Vagina (tissue), 2 donors: ENCODE measurements around the gene PTPRN2. TPM values are rescaled to one million over a fixed set of nuclear protein-coding genes. Genes with fewer than 3 reads are reported as not detected.
A peak's percentile ranks its signal among the peaks of the same experiment; 100 is the strongest.

ENCODE experiments used
- DNase-seq, 2 donors: peaks; one replicate each; pipeline ENCODE4 v3.0.0-alpha.2; 2017; ENCODE audit errors: extremely low spot score in 2 of 2
- H3K27ac ChIP-seq: fragments of 200-600 bp; sonication (generic); one replicate; pipeline ENCODE4 v1.5.1; 2019
- H3K27me3 ChIP-seq: fragments of 200-600 bp; sonication (generic); one replicate; pipeline ENCODE4 v1.5.1; 2019
- H3K36me3 ChIP-seq, 2 donors: fragments of 200-600 bp; sonication (generic); one replicate each; pipeline ENCODE4 v1.5.1; 2017 to 2019
- H3K4me1 ChIP-seq: fragments of 200-600 bp; sonication (generic); one replicate; pipeline ENCODE4 v1.5.1; 2019
- H3K4me3 ChIP-seq, 2 donors: fragments of 200-600 bp; sonication (generic); 1 replicate in 1 of 2; 2 replicates in 1 of 2; pipeline ENCODE4 v1.5.1; 2016 to 2019
- H3K9me3 ChIP-seq: fragments of 200-600 bp; sonication (generic); one replicate; pipeline ENCODE4 v1.5.1; 2019
- POLR2A ChIP-seq, 2 donors: fragments of 450-650 bp; IDR thresholded peaks; one replicate each; pipeline ENCODE4 v1.6.1; 2017; ENCODE audit warnings: antibody characterized with exemption in 2 of 2, mild to moderate bottlenecking in 2 of 2, moderate library complexity in 2 of 2
- POLR2AphosphoS5 ChIP-seq, 2 donors: sonication (generic); formaldehyde crosslinking; IDR thresholded peaks; one replicate each; pipeline ENCODE4 v1.9.0; 2017; ENCODE audit warnings: antibody characterized with exemption in 2 of 2, mild to moderate bottlenecking in 2 of 2, low read depth in 1 of 2; ENCODE audit not compliant: insufficient read depth in 1 of 2
- intact Hi-C: fragments of 100-400 bp; cut with DNase I; formaldehyde crosslinking; loops from one replicate; pipeline ENCODE4 v1.15.1; 2023
- total RNA-seq: library from RNA; depleted of rRNA; stranded (reverse); fragments of >200 nt; gene quantifications from one replicate; pipeline ENCODE4 v1.2.3, GENCODE V29; 2016
- TF ChIP-seq, protein P1 (sequence below), 3 experiments: fragments of 450-650 bp in 2 of 3; fragments of 200-600 bp in 1 of 3; sonication (generic) in 1 of 3; IDR thresholded peaks; one replicate each; pipeline ENCODE4 v1.5.1; 2017 to 2019; ENCODE audit warnings: antibody characterized with exemption in 3 of 3, mild to moderate bottlenecking in 2 of 3, moderate library complexity in 2 of 3

Gene PTPRN2
- total RNA-seq, 1 donor from 2014 or later = 7.4 TPM

DNA sequence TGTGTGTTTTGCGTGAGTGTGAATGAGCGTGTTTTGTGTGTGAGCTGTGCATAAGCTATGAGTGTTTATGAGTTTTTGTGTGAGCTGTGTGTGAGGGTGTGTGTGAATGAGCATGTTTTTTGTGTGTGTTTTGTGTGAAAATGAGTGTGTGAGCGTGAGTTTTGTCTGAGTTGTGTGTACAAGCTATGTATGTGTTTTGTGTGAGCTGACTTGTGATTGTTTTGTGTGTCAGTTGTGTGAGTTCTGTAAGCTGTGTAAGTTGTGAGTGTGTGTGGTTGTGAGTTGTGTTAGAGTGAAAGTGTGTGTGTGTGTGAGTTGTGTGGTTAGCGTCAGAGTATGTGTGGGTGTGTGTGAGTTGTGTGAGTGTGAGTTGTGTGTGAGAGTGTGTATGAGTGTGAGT is 343.2 kb downstream of the PTPRN2 start:
- no peak for TF ChIP-seq POLR2AphosphoS5 (IDR thresholded peaks at IDR 0.05; ENCODE audit: insufficient read depth in 1 of 2, low read depth in 1 of 2)
- TF ChIP-seq, protein P1, sequence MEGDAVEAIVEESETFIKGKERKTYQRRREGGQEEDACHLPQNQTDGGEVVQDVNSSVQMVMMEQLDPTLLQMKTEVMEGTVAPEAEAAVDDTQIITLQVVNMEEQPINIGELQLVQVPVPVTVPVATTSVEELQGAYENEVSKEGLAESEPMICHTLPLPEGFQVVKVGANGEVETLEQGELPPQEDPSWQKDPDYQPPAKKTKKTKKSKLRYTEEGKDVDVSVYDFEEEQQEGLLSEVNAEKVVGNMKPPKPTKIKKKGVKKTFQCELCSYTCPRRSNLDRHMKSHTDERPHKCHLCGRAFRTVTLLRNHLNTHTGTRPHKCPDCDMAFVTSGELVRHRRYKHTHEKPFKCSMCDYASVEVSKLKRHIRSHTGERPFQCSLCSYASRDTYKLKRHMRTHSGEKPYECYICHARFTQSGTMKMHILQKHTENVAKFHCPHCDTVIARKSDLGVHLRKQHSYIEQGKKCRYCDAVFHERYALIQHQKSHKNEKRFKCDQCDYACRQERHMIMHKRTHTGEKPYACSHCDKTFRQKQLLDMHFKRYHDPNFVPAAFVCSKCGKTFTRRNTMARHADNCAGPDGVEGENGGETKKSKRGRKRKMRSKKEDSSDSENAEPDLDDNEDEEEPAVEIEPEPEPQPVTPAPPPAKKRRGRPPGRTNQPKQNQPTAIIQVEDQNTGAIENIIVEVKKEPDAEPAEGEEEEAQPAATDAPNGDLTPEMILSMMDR (IDR thresholded peaks at IDR 0.05) = no peak
- TF ChIP-seq POLR2A (IDR thresholded peaks at IDR 0.05) = no peak
- no peaks in the 10 kb centered on the region for H3K4me1 ChIP-seq
- DNase-seq = no peak
- no peaks in the 10 kb centered on the region for H3K9me3 ChIP-seq
- intact Hi-C loops = no loop called here
- H3K27me3 ChIP-seq = no peaks in the 10 kb centered on the region
- no peak overlapping the region for H3K27ac ChIP-seq
- H3K36me3 ChIP-seq = no peaks in the 10 kb centered on the region
- no peak overlapping the region for H3K4me3 ChIP-seq

DNA sequence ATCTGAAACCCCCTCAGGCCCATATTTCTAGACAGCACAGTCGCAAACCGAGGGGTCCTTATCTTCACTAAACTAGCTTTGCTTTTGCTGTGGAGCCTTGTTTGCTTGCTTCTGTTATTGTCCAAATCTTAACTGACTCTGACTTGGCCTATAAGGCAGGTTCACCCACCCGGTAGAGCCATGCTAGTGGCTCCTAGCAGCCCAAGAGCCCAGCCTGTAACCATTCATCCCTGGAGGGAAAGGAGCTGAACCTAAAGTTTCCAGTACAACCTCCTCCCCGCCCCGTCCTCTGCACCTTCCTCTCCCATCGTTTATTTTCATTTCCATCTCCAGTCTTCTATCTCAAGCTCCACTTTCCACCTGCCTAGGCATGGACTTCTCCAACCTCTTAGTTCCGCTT is 345.7 kb downstream of the PTPRN2 start:
- intact Hi-C loops = no loop called here
- Histone ChIP-seq H3K4me1 (no peaks in the 10 kb centered on the region), H3K27me3 (no peaks in the 10 kb centered on the region), H3K9me3 (no peaks in the 10 kb centered on the region), H3K36me3 (no peaks in the 10 kb centered on the region), H3K4me3 (no peak overlapping the region), H3K27ac (no peak overlapping the region)
- peak in 1 of 2 donors; percentile 69 for DNase-seq
- TF ChIP-seq, protein P1 (IDR thresholded peaks at IDR 0.05) = no peak
- TF ChIP-seq POLR2A (IDR thresholded peaks at IDR 0.05) (no peak), POLR2AphosphoS5 (IDR thresholded peaks at IDR 0.05; ENCODE audit: insufficient read depth in 1 of 2, low read depth in 1 of 2) (no peak)

DNA sequence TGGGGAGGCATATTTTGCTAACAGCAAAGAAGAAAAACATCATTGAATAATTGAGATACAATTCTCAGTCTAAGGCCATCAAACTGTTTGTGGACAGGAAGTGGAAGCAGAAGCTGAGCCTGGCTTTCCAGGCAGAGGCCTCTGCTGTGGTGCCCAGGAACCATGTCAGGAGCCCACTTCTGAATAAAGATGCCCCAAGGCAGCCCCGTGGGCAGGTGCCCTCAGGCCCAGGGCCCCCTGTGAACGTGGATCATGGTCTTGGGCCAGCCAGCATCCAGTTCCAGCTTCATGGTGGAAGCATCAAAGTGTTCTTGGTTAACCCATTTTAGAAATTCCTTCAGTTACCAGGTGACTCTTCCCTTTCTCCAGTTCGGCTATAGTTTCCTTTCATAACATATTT is 346.8 kb downstream of the PTPRN2 start:
- H3K27me3 ChIP-seq = no peaks in the 10 kb centered on the region
- TF ChIP-seq POLR2AphosphoS5 (IDR thresholded peaks at IDR 0.05; ENCODE audit: insufficient read depth in 1 of 2, low read depth in 1 of 2) (no peak), POLR2A (IDR thresholded peaks at IDR 0.05) (no peak)
- TF ChIP-seq, protein P1 (IDR thresholded peaks at IDR 0.05) = no peak
- no peaks in the 10 kb centered on the region for H3K9me3 ChIP-seq
- no peaks in the 10 kb centered on the region for H3K4me1 ChIP-seq
- no peaks in the 10 kb centered on the region for H3K36me3 ChIP-seq
- H3K27ac ChIP-seq = no peak overlapping the region
- no peak for DNase-seq
- H3K4me3 ChIP-seq = no peak overlapping the region
- intact Hi-C loops = no loop called here

DNA sequence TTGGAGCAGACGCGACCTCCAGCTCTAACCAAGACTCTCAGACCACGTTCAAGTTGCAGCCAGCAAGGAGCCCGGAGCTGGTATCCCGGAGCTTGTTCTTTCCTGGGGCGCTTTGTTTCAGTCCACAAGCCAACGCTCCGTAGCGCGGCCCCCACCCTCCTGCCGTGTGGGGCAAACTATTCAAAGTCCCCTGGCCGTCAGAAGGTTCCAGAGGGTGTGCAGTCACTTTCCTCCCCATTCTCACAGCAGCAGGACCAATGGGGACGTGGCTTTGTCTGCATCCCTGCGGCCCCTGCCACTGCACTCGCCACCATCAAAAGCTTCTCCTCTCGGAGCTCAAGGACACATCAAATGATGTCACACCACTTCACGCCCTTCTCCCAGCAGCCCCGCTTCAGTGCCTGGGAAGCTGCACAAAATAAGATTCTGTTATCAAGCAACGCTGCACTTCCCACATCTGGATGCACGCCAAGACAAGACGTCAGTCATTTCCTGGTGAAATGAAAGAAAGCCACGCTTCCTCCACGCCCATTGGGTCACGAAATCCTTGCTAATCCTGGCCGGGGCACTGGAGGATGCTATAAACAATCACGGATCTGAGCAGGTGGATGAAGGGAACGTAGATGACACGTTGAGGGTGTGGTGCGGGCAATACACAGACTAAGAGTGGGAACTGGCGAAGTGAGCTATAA is 348.2 kb downstream of the PTPRN2 start:
- TF ChIP-seq, protein P1 (IDR thresholded peaks at IDR 0.05) = no peak
- TF ChIP-seq POLR2AphosphoS5 (IDR thresholded peaks at IDR 0.05; ENCODE audit: insufficient read depth in 1 of 2, low read depth in 1 of 2) (no peak), POLR2A (IDR thresholded peaks at IDR 0.05) (no peak)
- no peaks in the 10 kb centered on the region for H3K9me3 ChIP-seq
- H3K36me3 ChIP-seq = no peaks in the 10 kb centered on the region
- no peaks in the 10 kb centered on the region for H3K4me1 ChIP-seq
- DNase-seq = no peak
- no peaks in the 10 kb centered on the region for H3K27me3 ChIP-seq
- intact Hi-C loops = no loop called here
- H3K27ac ChIP-seq = no peak overlapping the region
- H3K4me3 ChIP-seq = no peak overlapping the region

DNA sequence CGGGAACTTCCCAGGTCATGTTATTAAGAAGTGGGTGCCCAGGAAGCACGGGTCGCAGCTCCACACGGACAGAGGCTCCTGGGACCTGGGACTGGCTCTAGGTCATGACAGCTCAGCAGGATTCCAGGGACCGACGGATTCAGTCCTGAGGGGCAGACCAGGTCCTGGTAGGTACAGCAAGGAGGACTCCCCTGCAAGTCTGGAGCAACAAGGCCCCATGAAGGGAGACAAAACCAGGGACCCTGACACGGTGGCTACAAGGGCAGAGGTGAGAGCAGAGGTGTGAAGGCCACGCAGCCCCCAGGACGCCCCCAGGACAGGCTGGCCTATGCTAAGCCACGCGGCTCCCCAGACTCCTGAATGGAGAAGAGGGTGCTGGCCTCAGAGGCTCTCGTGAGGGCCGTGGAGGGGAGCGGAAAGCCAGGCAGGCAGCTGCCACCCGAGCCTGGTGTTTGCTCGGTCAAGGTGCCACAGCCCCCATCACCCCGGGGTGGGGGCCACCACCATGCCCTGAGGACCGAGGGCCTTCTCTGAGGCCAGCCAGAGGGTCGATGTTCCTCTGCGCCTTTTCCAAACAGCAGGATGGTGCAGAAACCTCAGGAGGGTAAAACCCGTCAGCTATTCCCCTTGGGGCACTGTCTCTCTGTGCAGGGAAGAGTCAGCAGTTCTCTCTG is 348.9 kb downstream of the PTPRN2 start:
- intact Hi-C loops = no loop called here
- H3K9me3 ChIP-seq = no peaks in the 10 kb centered on the region
- no peaks in the 10 kb centered on the region for H3K4me1 ChIP-seq
- no peak overlapping the region for H3K27ac ChIP-seq
- TF ChIP-seq, protein P1 (IDR thresholded peaks at IDR 0.05) = no peak
- TF ChIP-seq POLR2AphosphoS5 (IDR thresholded peaks at IDR 0.05; ENCODE audit: insufficient read depth in 1 of 2, low read depth in 1 of 2) (no peak), POLR2A (IDR thresholded peaks at IDR 0.05) (no peak)
- H3K4me3 ChIP-seq = no peak overlapping the region
- peak; percentile 65 to 79 for DNase-seq
- no peaks in the 10 kb centered on the region for H3K27me3 ChIP-seq
- H3K36me3 ChIP-seq = no peaks in the 10 kb centered on the region
